GM21717 (cell line): Measurements from ENCODE around the gene TLCD3B.

Experiments used
- ATAC-seq: cut with Tn5 transposase; IDR thresholded peaks from one replicate; pipeline ENCODE4 v1.9.1; 2021; ENCODE audit warnings: mild to moderate bottlenecking, moderate library complexity; ENCODE audit not compliant: unreplicated experiment

Gene TLCD3B

GRCh38 chr16:29991571-29991904 is 39.5 kb downstream of the TLCD3B start:
- no peak for ATAC-seq

GRCh38 chr16:29990883-29991570 is 40.0 kb downstream of the TLCD3B start:
- no peak for ATAC-seq

- no peak for ATAC-seq
These were observed 41.0 kb downstream of the TLCD3B start for GRCh38 chr16:29990034-29990433.

GRCh38 chr16:29989111-29989858 is 41.8 kb downstream of the TLCD3B start:
- no peak for ATAC-seq

- ATAC-seq: no peak
These were observed 42.6 kb downstream of the TLCD3B start for GRCh38 chr16:29988346-29989075.

- ATAC-seq: no peak
These were observed 43.5 kb downstream of the TLCD3B start for GRCh38 chr16:29987371-29988085.

- no peak for ATAC-seq
These were observed 44.1 kb downstream of the TLCD3B start for GRCh38 chr16:29986931-29987330.

- no peak for ATAC-seq
These were observed 44.8 kb downstream of the TLCD3B start for GRCh38 chr16:29986231-29986630.

GRCh38 chr16:29985271-29985811 is 45.7 kb downstream of the TLCD3B start:
- ATAC-seq: no peak

GRCh38 chr16:29984764-29985147 is 46.3 kb downstream of the TLCD3B start:
- ATAC-seq: no peak

- no peak for ATAC-seq
These were observed 46.8 kb downstream of the TLCD3B start for GRCh38 chr16:29984137-29984763.

GRCh38 chr16:29983420-29984136 is 47.5 kb downstream of the TLCD3B start:
- ATAC-seq: no peak

GRCh38 chr16:29982560-29983419 is 48.3 kb downstream of the TLCD3B start:
- no peak for ATAC-seq

GRCh38 chr16:29978564-29979270 is 52.4 kb downstream of the TLCD3B start:
- ATAC-seq: no peak

- no peak for ATAC-seq
These were observed 53.0 kb downstream of the TLCD3B start for GRCh38 chr16:29978081-29978480.

- ATAC-seq: no peak
These were observed 53.8 kb downstream of the TLCD3B start for GRCh38 chr16:29977063-29977825.

- ATAC-seq: no peak
These were observed 55.1 kb downstream of the TLCD3B start for GRCh38 chr16:29975811-29976511.
